ENCODE measurements around the gene FBH1.
"Not testable (repeated sequence)": the region's sequence is repeated elsewhere in the genome, so short reads cannot be mapped to it uniquely, and the experiment has no call there.

FBH1 gene

GRCh38 chr10:5943536-5943935 lies 53.5 kb downstream of the FBH1 start:
- FAIRE-seq (no peak), DNase-seq (ENCODE audit: insufficient read length, low spot score) (no peak)
- TF ChIP-seq CTCF (IDR thresholded peaks at IDR 0.05; ENCODE audit: insufficient read depth, missing control alignments) = no peak

- FAIRE-seq (no peak), DNase-seq (ENCODE audit: insufficient read length, low spot score) (no peak)
- TF ChIP-seq CTCF (IDR thresholded peaks at IDR 0.05; ENCODE audit: insufficient read depth, missing control alignments) = no peak
Measured at GRCh38 chr10:5944389-5945189, 54.5 kb downstream of the FBH1 start.

GRCh38 chr10:5945190-5945509 lies 55.1 kb downstream of the FBH1 start:
- FAIRE-seq (no peak), DNase-seq (ENCODE audit: insufficient read length, low spot score) (no peak)
- TF ChIP-seq CTCF (IDR thresholded peaks at IDR 0.05; ENCODE audit: insufficient read depth, missing control alignments) = no peak

GRCh38 chr10:5945561-5946418 lies 55.7 kb downstream of the FBH1 start:
- TF ChIP-seq CTCF (IDR thresholded peaks at IDR 0.05; ENCODE audit: insufficient read depth, missing control alignments) = no peak
- FAIRE-seq = no peak
- DNase-seq (ENCODE audit: insufficient read length, low spot score) = no peak

- FAIRE-seq; DNase-seq (ENCODE audit: insufficient read length, low spot score): not testable (repeated sequence)
Measured at GRCh38 chr10:5946419-5946775, 56.4 kb downstream of the FBH1 start.

- no peak for FAIRE-seq
- DNase-seq (ENCODE audit: insufficient read length, low spot score) = no peak
- no peak for TF ChIP-seq CTCF (IDR thresholded peaks at IDR 0.05; ENCODE audit: insufficient read depth, missing control alignments)
Measured at GRCh38 chr10:5946786-5947185, 56.7 kb downstream of the FBH1 start.

GRCh38 chr10:5947471-5948207 lies 57.6 kb downstream of the FBH1 start:
- TF ChIP-seq CTCF (IDR thresholded peaks at IDR 0.05; ENCODE audit: insufficient read depth, missing control alignments) = no peak
- FAIRE-seq (no peak), DNase-seq (ENCODE audit: insufficient read length, low spot score) (no peak)
